ENCODE results near the gene BDKRB1.
A peak's percentile ranks its signal among the peaks of the same experiment; 100 is the strongest.

The BDKRB1 gene

DNA sequence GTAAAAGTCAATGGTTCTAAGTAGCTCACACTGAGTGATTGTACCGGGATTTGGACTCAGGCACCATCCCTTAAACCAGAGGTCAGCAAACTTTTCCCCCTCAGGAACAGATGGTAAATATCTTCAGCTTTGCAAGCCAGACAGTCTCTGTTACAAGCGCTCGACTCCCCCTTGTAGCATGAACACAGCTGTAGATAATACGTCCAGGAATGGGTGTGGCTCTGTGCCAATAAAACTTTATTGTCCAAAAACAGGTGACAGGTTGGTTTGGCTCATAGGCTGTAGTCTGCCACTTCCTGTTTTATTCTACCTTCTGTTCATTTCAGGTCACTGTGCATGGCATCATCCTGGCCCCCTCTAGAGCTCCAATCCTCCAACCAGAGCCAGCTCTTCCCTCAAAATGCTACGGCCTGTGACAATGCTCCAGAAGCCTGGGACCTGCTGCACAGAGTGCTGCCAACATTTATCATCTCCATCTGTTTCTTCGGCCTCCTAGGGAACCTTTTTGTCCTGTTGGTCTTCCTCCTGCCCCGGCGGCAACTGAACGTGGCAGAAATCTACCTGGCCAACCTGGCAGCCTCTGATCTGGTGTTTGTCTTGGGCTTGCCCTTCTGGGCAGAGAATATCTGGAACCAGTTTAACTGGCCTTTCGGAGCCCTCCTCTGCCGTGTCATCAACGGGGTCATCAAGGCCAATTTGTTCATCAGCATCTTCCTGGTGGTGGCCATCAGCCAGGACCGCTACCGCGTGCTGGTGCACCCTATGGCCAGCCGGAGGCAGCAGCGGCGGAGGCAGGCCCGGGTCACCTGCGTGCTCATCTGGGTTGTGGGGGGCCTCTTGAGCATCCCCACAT lies 7.6 kb downstream of the BDKRB1 start:
- DNase-seq = no peak

DNA sequence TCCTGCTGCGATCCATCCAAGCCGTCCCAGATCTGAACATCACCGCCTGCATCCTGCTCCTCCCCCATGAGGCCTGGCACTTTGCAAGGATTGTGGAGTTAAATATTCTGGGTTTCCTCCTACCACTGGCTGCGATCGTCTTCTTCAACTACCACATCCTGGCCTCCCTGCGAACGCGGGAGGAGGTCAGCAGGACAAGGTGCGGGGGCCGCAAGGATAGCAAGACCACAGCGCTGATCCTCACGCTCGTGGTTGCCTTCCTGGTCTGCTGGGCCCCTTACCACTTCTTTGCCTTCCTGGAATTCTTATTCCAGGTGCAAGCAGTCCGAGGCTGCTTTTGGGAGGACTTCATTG lies 8.2 kb downstream of the BDKRB1 start:
- DNase-seq = no peak

DNA sequence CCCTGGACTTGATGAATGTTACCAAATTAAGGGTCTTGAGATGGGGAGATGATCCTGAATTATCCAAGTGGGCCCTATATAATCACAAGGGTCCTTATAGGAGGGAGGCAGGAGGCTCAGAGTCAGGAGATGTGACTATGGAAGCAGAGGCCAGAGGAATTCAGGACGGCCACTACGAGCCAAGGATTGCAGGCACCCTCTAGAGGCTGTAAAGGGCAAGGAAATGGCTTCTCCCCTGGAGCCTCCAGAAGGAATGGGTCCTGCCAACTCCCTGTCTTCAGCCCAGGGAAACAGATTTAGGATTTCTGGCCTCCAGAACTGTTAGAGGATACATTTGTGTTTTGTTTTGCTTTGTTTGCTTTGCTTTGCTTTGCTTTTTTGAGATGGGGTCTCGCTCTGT lies 8.8 kb downstream of the BDKRB1 start:
- DNase-seq = no peak

DNA sequence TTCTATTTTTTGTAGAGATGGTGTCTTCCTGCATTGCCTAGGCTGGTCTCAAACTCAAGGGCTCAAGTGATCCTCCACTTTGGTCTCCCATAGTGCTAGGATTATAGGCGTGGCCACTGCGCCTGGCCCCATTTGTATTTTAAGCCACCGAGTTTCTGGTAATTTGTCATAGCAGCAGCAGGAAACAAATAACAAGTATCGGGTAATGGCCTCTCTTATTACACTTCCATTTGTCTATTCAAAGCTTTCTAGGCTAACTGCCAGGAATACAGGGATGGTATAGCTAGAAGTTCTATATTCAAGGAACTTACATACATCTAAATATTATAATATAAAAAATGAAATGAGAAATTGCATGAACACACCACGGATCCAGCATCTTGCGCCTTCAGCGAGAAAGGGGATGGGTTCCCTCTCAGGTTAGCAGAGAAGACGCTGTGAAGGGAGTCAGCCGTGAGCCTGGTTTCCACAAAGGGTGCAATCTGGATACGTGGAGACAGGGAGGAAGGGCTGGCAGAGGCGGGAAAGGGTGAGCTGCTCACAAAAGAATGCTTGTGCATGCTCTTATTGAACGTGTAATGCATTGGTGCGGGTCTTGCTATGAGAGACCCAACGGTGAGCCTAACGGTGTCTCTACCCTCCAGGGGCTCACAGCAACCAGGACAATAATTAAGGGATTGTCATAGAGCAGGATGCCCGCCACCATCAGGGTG lies 9.5 kb downstream of the BDKRB1 start:
- DNase-seq = no peak

DNA sequence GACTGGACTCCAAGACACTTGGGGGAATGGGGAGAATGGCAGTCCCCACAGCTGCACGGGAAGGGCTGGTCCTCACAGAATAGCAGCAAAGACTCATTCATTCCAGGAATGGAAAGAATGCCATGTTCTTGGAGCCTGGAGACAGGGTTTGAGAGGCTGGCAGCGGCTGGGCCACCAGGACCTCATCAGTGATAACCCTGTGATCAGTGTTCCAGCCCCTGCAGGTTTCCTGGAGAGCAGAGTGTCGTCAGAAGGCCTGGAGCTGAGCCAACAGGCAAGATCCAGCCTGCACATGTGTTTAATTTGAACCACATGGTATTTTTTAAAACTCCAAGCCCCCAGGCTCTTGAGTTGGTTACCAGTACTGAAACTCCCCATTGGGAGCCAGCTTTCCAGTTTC lies 11.3 kb downstream of the BDKRB1 start:
- peak; percentile 81 for DNase-seq

DNA sequence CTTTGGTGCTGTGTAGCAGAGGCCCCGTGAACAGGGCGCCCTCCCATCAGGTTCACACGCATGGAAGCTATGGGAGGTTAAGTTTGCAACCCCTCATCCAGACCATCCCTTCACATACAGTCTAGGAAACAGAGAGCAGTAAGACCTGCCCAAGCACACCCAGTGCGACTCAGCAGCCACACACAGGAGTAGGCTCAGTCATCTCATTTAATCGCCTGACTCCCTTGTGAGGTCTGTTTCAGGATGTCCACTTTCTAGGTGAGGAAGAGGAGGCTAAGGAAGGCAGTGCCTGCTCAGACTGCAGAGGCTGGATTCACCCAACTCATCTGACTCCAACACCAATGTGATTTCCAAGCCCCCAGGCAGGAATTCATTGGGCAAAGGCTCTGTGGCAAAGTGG lies 11.9 kb downstream of the BDKRB1 start:
- no peak for DNase-seq

DNA sequence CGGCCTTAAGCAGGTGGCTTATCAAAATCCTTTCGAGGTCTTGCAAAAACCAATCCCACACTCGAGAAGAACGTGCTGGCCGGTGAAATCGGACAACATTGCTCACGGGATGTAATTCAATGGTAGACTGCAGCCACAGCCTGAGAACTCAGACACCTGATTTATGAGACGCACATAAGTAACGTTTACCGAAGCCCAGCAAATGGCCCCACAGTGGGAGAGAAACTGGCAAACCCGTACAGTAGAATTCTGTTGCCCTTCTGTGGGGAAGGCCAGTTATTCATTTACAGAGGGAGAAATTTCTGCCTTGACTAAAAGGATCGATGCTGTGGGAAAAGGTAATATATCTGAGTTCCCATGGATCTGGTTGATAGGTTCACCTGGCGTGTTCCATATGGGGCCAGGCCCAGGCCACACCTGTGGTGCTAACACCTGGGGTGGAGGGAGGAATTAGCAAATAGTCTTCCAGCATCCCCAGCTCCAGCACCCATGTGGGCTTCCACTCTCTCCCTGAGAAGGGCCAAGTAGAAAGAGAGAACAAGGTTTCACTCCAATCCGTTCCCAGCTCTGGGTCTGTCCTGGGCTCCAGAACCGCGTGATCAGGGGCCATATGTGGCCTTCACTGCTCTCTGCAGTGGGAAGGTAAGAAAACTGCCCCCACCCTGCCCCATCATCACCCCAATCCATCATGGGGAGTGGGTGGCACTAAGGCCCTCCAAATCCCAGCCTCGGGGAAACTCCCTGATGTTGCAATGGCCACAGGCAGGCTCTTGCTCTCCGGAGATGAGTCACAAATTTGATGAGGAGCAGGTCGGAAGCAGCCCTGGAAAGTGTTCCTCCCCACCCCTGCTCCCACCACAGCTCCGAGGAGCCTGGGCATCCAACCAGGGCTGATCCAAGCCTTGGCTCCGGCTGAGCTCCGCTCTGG lies 12.7 kb downstream of the BDKRB1 start:
- no peak for DNase-seq

DNA sequence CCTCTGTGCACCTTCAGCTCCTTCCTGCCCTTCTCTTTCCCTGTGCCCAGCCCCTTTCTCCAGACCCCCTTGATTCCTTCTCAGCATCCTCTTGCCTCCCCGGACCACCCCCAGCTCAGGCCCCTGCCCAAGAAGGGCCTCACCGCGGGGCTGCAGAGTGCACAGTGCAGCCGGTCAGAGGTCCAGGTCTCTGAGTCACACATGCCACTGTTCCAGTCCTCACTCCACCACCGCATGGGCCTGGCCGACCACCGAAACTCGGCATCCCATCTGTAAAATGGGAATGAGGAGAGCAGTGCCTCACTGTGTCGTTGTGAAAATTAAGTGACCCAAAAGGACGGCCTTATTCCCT lies 13.3 kb downstream of the BDKRB1 start:
- DNase-seq = no peak

DNA sequence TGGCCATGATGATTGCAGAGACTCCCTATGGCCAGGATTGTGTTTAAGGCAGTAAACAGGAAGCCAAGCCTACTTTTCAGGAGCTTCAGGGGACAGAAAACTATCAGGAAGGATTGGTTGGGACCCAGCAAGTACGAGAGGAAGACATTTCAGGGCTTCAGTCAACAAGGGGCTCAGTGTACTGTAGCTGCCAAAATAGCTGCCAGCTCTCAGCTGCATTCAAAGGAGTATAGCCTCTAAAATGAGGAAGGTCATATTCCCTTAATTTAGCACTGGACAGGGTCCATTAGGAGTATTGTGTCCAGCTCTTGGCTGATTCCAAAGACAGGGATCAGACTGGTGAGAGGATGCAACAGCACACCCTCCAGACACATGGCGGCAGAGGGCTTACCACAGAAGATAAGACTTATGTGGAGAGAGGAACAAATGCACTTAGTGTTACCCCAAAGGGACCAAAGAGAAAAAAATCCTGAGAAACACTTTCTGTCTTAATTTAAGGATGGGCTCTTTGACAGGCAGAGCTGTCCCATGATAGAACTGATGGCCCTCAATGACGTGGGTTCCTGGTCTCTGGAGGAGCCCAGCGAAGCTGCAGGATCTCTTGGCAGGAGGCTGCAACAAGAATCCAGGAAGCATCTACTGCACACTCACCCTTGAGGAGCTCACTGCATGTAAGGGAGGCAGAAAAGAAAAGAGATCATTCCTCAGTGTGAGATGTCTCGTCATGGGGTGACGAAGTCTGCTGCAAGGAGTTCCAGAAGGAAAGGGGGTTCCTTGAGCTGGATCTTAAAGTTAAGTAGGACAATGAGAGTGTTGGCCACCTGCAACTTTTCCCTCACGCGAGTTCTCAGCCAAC lies 14.8 kb downstream of the BDKRB1 start:
- no peak for DNase-seq

DNA sequence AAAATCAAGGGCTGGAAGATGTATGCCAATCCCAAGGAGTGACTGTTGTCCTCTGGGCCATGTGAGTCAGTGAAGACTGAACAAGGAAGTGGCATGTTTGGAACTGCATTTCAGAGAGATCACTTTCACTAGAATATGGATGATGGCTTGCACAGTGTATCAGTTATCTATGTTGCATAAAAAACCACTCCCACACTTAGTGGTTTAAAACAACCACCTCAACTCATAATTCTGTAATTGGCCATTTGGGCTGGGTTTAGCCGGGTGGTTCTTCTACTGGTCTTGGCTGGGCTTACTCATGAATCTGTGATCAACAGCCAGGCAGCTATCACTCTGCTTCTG lies 15.4 kb downstream of the BDKRB1 start:
- no peak for DNase-seq

DNA sequence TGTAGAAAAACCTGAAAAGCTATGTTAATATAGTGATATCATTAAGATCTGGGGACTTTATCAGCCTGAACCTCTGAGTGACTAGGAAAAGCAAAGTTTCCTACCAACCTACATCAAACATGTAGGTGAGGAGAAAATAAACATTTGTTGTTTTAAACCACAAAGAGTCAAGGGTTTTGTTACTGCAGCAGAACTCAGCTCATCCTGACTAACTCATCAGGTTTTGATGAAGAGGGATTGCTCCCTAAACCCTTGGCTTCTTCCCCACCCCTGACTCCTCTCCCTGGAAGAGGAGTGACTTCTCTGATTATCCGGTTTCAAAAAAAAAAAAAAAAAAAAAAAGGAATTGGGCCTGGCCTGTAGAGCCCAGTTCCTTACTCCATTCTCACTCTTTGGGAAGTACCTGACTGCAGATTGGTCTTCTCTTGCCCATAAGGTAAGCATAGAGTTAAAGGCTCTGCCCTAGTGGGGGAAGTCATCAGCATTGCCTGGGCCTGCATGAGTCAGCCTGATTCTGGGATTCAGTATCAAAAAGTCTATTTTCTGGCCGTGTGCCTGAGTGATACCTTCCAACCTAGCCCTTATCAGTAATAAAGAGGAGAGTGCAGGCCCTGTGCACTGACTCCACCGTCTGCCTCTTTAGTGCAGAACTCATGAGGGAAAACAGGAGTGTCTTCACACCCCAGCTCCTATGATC lies 16.9 kb downstream of the BDKRB1 start:
- no peak for DNase-seq

DNA sequence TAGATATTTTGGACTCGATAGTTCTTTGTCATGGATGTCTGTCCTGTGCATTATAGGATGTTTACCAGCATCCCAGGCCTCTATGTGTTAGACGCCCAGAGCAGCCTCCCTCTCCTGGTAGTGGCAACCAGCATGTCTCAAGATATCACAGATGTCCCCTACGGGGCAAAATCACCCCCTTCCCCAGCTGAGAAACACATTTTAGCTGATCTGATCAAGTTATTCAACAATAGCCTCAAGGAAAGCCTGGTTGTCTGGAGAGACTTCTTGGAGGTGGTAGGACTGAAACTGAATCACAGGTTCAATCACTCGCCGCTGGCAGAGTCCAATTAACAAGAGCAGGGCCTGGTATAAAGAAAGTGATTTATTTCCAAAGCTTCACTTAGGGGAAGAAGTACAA lies 17.6 kb downstream of the BDKRB1 start:
- DNase-seq = no peak

DNA sequence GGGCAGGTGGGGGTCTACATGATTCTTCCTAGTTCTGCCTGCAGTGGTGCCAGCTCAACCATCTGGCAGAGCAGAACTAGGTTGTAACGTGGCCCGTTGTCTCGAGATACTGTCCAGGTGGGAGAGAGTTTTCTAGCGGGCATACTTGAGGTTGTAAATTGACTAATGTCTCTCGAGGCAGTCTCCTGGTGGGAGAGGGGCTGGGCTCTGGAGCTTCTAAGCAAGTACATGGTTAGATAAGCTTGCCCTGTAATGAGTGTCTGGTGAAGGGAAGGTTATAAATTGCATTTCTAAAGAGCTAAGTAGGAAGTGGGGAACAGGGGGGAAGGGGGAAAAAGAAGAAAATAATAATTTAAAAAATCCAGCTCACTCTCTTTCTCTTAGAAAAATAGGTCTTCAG lies 18.1 kb downstream of the BDKRB1 start:
- DNase-seq = no peak

DNA sequence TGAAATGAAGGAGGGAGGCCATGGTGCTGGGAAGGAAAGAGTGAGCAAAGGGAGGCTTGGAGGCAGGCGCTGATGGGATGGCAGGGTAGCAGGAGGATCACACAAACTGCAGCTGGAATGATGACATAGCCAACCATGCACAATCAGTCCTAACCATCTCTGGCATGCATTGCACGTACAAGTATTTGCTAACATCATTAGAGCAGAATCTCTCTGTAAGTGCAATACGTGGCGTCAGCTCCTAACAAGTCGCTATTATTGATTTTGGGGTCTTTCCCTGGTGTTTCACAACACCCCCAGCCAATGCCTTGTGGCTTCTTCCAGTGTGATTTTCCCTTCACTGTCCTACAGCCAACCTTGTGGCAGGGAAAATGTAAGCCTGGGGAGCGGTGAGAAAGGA lies 18.5 kb downstream of the BDKRB1 start:
- DNase-seq = peak; percentile 67

DNA sequence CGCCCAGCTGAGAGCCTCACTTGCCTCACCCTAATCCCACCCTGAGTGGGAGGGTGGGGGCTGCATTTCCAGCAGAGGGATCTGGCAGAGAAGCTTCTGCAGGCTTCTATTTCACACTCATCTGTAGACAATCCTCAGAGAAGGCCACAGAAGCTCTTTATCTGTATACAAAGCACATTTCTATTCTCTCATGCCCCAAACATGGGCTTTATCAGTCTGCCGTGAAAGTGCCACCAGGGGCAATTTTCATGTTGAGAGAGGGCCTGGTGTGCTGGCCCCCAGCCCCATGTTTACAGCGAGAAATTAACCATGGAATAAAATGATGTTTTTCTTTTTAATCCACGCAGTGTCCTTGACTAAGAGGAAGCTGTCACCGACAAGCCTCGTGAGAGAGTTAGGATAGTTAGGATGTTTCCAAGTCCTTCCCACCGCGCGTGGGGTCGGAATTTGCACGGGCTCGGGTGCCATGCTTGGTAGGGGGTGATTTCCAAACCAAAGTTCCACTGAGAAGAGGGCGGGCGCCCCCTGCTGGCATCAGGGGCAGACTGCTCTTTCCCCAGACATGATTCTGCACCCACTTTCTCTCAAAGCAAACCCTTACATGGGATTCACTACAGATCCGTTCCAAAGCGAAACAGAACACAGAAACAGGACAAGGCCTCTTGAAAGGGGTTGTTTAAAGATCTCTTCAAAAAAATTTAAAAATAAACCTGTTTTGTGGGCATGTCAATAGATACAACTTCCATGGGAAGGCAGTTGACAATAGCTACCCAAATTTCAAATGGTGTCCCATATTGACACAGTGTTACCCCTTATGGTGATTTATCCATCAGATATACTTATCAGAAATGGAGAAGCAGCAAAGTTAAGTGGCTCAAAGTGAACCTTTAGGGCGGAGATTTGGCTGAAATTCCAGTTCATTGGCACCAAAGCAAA lies 19.4 kb downstream of the BDKRB1 start:
- peak; percentile 86 for DNase-seq

DNA sequence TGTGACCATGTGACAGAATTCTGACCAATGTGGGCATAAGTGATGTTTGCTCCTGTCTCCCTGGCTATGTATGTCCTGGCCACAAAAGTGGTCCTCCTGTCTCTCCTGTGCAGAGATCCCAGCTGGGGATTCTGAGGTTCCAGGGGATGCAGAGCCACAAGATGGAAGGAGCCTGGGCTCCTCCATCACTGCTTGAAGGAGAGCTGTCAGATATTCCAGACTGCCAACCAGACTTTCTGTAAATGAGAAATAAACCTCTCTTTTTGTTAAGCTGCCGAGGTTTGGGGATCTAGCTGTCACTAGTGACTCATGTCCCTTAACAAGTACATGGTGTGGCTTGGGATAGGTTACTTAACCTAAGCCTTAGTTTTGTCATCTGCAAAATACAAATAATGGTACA lies 21.9 kb downstream of the BDKRB1 start:
- DNase-seq = no peak

DNA sequence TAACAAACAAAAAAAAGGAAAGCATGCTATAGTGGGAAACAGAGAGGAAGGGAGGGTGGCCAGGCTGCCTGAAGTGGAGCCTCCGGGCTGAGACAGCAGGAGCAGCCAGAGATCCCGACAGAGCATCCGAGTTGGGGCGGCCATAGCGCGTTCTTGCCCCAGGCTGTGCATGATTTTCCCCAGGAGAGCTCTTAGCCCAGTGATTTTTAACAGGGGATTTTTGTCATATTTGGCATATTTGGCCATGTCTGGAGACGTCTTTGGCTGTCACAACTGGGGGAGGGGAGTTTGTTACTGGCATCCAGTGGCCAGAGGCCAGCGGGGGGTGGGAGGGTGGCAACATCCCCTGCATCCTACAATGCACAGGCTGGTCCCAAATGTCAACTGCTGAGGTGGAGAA lies 23.6 kb downstream of the BDKRB1 start:
- no peak for DNase-seq

DNA sequence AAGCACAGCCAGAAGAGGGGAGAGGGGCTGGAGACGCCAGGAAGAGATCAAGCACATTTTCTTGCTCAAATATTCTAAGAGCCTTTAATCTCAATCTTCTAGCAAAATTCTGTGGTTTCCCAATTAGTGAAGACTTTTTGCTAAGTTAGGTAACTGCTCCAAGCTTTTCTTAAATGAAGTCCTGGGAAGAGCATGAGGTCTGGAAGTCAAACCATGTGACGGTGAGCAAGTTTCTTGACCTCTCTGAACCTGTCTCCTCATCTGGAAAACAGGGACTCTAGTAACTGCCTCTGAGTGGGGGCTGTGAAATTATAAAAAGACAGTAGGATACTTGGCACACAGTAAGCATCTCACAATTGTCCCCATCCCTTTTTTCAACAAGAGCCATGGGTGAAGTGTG lies 24.1 kb downstream of the BDKRB1 start:
- DNase-seq = no peak

DNA sequence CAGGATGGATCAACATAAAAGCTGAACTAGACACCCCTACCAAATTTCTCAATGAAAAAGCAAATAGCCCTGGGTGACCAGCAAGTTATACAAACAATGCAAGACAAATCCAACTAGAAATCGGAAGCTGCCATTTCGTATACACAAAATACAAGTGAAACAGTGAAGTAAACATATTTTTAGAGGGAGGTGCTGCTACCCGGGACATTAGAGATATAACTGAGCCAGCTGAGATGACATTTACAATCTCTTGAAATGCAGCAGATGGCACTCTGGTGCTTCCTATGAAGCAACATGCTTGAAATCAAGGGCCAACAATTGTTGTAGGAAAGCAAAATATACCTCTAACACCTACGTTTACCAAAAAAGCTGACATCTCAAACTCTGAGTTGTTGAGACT lies 25.5 kb downstream of the BDKRB1 start:
- DNase-seq = no peak

DNA sequence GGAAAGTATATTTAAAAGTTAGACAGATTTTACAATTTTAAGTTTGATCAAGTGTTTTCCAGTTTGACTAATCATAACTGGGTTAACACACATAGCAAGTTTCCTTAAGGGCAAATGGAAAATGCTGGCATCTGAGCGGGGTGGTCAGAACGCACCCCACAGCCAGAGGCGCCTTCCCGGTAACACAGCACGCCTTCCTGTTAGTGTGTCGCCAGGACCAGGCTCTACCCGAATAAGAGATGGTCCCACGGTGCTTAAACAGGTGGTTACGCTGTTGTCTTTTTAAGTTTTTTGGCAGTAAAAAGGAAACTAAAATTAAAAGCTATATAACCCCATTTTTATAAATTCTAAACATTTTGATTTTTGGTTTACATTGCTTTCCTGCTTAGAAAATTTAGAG lies 28.0 kb downstream of the BDKRB1 start:
- DNase-seq = no peak

DNA sequence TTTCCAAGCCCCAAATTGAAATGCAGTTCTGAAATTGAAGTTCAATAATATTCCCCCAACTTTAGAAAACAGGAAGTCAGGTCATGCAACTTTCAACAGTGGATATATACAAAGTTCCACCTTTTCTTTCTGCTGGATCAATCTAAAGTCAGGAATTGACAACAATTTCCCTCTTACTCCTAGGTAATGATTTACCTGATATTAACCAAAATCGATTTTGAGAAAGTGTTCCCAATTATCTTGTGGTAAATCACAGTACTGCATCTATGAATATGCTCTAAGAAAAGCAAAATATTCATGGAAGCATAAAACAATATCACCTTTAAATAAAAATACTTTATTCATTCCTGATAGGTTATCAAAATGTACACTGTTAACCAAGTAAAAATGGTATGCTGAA lies 28.4 kb downstream of the BDKRB1 start:
- no peak for DNase-seq

All from eye (tissue), 1 donor.